Bronchial epithelial cell (primary cell): Measurements from ENCODE around the gene SYNGR4. TPM values are rescaled to one million over a fixed set of nuclear protein-coding genes. Genes with fewer than 3 reads are reported as not detected.
A peak's percentile ranks its signal among the peaks of the same experiment; 100 is the strongest.

Source experiments
- DNase-seq: peaks from one replicate; pipeline ENCODE4 v3.0.0-alpha.2; 2010; ENCODE audit warnings: low read depth
- FAIRE-seq: peaks from 2 replicates; lab custom pipeline; 2011; peaks lifted over from hg19 to GRCh38; lab: Jason Lieb, UNC
- H3K27me3 ChIP-seq: 2 replicates; pipeline ENCODE4 v1.5.1; 2011; ENCODE audit warnings: low read length; ENCODE audit not compliant: control insufficient read depth, insufficient read depth
- H3K36me3 ChIP-seq: 2 replicates; pipeline ENCODE4 v1.5.1; 2011; ENCODE audit warnings: low read length; ENCODE audit not compliant: control insufficient read depth, insufficient read depth
- H3K4me3 ChIP-seq: 2 replicates; pipeline ENCODE4 v1.5.1; 2011; ENCODE audit warnings: mild to moderate bottlenecking, low read depth, low read length, control low read depth
- total RNA-seq: library from RNA; depleted of rRNA; stranded (reverse); fragments of >200 nt; gene quantifications from 2 replicates; pipeline ENCODE4 v1.2.1, GENCODE V29; 2014
- TF ChIP-seq, protein P1 (sequence below): IDR thresholded peaks from 2 replicates; pipeline ENCODE4 v1.5.1; 2011; ENCODE audit warnings: mild to moderate bottlenecking, moderate library complexity, low read length, control low read depth, inconsistent platforms; ENCODE audit not compliant: insufficient read depth, severe bottlenecking

SYNGR4 gene
- total RNA-seq, 1 donor from 2014 or later, result not detected

DNA sequence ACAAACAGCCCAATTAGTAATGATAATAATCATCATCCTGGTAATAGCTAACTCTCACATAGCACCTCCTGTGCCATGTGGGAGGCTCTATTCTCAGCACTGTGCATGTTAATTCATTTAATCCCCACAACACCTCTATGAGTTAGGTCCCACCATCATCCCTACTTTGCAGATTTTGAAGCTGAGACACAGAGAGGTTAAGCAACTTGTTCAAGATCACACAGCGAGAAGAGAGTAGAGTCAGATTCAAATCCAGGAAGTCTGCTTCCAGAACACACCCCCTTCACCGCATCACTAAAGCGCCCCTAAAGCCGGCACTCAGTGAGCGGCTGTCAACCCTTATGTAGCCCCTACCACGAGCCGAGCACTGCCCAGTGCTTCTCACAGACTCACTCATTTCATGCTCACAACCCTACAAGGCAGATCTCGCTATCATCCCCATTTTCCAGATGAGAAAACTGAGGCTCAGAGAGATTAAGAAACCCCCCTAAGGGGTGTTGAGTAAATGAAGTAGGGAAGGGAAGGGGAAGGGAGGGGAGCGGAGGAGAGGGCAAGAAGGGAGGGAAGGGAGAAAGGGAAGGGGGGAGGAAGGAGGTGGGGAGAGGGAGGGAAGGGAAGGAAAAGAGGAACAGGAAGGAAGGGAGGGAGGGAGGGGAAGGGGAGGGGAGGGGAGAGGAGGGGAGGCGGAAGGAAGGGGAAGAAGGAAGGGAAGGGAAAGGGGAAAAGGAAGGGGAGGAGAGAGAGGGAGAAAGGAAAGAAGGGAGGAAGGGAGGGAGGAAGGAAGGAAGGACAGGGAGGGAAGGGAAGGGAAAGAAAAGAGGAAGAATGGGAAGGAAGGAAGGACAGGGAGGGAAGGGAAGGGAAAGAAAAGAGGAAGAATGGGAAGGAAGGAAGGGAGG, 22.4 kb upstream of the SYNGR4 start:
- TF ChIP-seq, protein P1, sequence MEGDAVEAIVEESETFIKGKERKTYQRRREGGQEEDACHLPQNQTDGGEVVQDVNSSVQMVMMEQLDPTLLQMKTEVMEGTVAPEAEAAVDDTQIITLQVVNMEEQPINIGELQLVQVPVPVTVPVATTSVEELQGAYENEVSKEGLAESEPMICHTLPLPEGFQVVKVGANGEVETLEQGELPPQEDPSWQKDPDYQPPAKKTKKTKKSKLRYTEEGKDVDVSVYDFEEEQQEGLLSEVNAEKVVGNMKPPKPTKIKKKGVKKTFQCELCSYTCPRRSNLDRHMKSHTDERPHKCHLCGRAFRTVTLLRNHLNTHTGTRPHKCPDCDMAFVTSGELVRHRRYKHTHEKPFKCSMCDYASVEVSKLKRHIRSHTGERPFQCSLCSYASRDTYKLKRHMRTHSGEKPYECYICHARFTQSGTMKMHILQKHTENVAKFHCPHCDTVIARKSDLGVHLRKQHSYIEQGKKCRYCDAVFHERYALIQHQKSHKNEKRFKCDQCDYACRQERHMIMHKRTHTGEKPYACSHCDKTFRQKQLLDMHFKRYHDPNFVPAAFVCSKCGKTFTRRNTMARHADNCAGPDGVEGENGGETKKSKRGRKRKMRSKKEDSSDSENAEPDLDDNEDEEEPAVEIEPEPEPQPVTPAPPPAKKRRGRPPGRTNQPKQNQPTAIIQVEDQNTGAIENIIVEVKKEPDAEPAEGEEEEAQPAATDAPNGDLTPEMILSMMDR, result no peak
- Histone ChIP-seq H3K27me3 (no peaks in the 10 kb centered on the region), H3K4me3 (no peak overlapping the region), H3K36me3 (no peaks in the 10 kb centered on the region)
- DNase-seq (no peak), FAIRE-seq (no peak)

DNA sequence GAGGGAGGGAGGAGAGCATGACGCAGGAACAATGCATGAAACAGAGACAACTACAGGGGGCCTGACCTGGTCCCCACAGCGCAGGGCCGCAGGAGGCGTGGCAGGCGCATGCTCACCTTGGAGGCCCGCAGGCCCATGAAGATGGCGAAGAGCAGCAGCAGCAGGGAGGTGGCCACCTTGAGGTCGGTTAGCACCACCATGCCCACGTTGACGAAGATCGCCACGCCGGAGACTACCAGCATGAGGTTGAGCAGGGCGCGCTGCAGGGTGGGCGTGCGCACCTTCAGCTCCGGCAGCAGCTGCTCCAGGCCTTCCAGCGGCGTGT, 21.8 kb upstream of the SYNGR4 start:
- H3K4me3 ChIP-seq, result no peak overlapping the region
- TF ChIP-seq, protein P1, result no peak
- no peaks in the 10 kb centered on the region for H3K27me3 ChIP-seq
- H3K36me3 ChIP-seq, result no peaks in the 10 kb centered on the region
- FAIRE-seq (no peak), DNase-seq (no peak)

- H3K36me3 ChIP-seq, result no peaks in the 10 kb centered on the region
- TF ChIP-seq, protein P1, result no peak
- H3K4me3 ChIP-seq, result no peak overlapping the region
- no peaks in the 10 kb centered on the region for H3K27me3 ChIP-seq
- FAIRE-seq, result no peak
- peak; percentile 57 for DNase-seq
Observed at GRCh38 chr19:48342841-48343540, 21.2 kb upstream of the SYNGR4 start.

DNA sequence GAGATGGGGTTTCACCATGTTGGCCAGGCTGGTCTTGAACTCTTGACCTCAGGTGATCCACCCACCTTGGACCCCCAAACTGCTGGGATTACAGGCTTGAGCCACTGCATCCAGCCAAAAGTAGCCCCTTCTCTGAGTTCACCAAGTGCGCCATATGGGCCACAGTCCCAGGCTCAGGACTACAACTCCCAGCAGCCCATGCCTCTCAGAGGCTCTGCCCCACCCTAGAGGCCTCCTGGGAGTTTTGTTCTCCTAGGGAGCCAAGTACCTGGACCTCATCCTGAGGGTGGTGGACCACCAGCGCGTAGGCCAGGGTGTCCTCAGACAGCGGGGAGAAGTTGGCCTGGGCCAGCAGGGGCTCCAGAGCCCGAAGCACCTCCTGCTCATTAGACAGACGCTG, 19.3 kb upstream of the SYNGR4 start:
- DNase-seq (no peak), FAIRE-seq (no peak)
- Histone ChIP-seq H3K27me3 (no peaks in the 10 kb centered on the region), H3K36me3 (no peaks in the 10 kb centered on the region), H3K4me3 (no peak overlapping the region)
- TF ChIP-seq, protein P1, result no peak

GRCh38 chr19:48346191-48346590, 18.0 kb upstream of the SYNGR4 start:
- FAIRE-seq, result no peak
- Histone ChIP-seq H3K36me3 (no peaks in the 10 kb centered on the region), H3K27me3 (no peaks in the 10 kb centered on the region)

More at GRCh38 chr19:48346191-48346590, 18.0 kb upstream of the SYNGR4 start:
- no peak for DNase-seq
- TF ChIP-seq, protein P1, result no peak
- no peak overlapping the region for H3K4me3 ChIP-seq
